RWPE1 (cell line): Measurements from ENCODE around the gene TANC1.

Experiments
- CTCF ChIA-PET: fragments of 350-600 bp; sonication (Branson Sonifier 250); formaldehyde crosslinking; extraction: SDS; loops from one replicate; lab custom pipeline; 2021; lab: Yijun Ruan, JAX
- POLR2A ChIA-PET: fragments of 400-600 bp; formaldehyde crosslinking; extraction: SDS; loops from one replicate; lab custom pipeline; 2020; ENCODE audit warnings: antibody characterized with exemption; ENCODE audit not compliant: low non-redundant PET; lab: Yijun Ruan, JAX
- DNase-seq: peaks from one replicate; pipeline ENCODE4 v3.0.0; 2012; ENCODE audit warnings: low spot score
- H3K27ac ChIP-seq: fragments of 450-650 bp; 2 replicates; pipeline ENCODE4 v1.5.1; 2017
- CTCF ChIP-seq: fragments of 450-650 bp; conservative IDR thresholded peaks from 2 replicates; pipeline ENCODE4 v1.5.1; 2017; ENCODE audit warnings: low read depth, mild to moderate bottlenecking

TANC1 gene

DNA sequence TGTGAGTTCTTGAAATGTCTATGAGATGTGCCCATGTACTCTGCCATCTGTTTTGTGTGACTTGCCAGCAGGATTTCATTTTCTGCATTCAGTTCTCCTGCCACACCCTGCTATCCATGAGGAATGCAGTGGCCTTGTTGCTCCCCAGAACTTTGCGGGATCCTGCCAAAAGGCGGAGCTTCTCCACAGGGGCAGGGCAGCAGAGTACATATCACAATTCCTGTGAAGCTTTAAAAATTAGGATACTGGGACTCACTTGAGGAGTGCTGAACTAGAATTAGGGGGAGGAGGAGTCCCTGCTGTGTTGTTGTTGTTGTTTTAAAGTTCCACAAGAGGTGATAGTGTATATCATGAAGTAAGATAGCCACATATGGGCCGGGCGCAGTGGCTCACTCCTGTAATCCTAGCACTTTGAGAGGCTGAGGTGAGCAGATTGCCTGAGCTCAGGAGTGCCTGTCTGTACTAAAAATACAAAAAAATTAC lies 76.4 kb downstream of the TANC1 start:
- ChIA-PET CTCF (interaction anchor here (0.8 kb wide), 1 partner anchor 9 kb away, joined by 3 read pairs; no protein-coding TSS in a partner anchor), POLR2A (no interaction called here)
- TF ChIP-seq CTCF, result no peak
- H3K27ac ChIP-seq, result peak overlapping the region; percentile 95
- peak; percentile 66 for DNase-seq

- peak overlapping the region; percentile 95 for H3K27ac ChIP-seq
- POLR2A ChIA-PET, result no interaction called here
- no peak for DNase-seq
- no peak for TF ChIP-seq CTCF
- CTCF ChIA-PET, result no interaction called here
Observed at GRCh38 chr2:159045545-159046454, 77.4 kb downstream of the TANC1 start.

DNA sequence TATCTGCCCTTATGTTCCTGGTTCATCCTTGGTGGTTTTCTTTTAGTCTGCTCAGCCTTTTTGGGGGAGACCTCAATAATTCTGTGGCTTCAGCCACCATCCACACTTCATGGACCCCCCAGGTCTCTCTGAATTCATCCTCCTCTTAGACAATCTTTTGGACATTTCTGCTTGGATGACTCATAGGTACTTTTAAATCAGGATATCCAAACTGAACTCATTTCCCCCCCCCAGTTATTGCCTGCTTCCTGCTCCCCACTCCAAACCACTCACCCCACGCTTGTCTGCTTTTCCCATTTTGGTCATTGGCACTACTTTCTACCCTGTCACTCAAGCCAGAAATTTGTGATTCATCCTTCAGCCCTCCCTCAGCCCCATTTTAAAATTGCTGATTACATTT lies 78.5 kb downstream of the TANC1 start:
- peak overlapping the region; percentile 67 for H3K27ac ChIP-seq
- no peak for TF ChIP-seq CTCF
- ChIA-PET CTCF (interaction anchor here (0.6 kb wide), 1 partner anchor 755 kb away, joined by 3 read pairs; no protein-coding TSS in a partner anchor), POLR2A (no interaction called here)
- DNase-seq, result no peak

GRCh38 chr2:159050426-159050825 lies 82.0 kb downstream of the TANC1 start:
- TF ChIP-seq CTCF, result no peak
- DNase-seq, result no peak
- H3K27ac ChIP-seq, result no peak overlapping the region
- CTCF ChIA-PET, result interaction anchor here (0.6 kb wide), 1 partner anchor 593 kb away, joined by 4 read pairs; no protein-coding TSS in a partner anchor
- POLR2A ChIA-PET, result no interaction called here

GRCh38 chr2:159051133-159051532 lies 82.7 kb downstream of the TANC1 start:
- DNase-seq, result no peak
- H3K27ac ChIP-seq, result no peak overlapping the region
- TF ChIP-seq CTCF, result no peak
- ChIA-PET POLR2A (no interaction called here), CTCF (interaction anchor here (1.0 kb wide), 1 partner anchor 14 kb away, joined by 6 read pairs; no protein-coding TSS in a partner anchor)

DNA sequence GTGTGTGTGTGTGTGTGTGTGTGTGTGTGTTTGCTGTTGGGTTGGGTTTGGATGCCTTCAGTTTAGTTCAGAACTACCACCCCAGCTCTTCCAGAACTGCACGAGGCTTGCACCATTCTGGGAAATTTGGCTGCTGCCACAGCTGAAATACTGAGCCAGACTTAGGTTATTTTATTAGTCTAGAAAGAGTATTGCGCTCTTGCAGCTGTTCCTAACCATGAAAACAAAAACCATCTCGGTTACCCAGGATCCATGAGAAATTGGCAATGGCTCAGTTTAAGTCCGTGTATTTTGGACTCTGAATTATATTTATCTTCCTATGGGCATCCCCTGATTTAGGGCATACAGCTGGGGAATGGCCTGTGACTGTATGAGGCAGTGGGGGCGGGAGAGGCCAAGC lies 83.2 kb downstream of the TANC1 start:
- DNase-seq, result no peak
- TF ChIP-seq CTCF, result no peak
- ChIA-PET CTCF (interaction anchor here (1.0 kb wide), 1 partner anchor 14 kb away, joined by 6 read pairs; no protein-coding TSS in a partner anchor), POLR2A (no interaction called here)
- H3K27ac ChIP-seq, result no peak overlapping the region
